HEK293T (cell line): ENCODE data around the gene EIF3L.

ENCODE experiments used
- BHLHE40 ChIP-seq: fragments of 450-650 bp; IDR thresholded peaks from 2 replicates; pipeline ENCODE4 v1.6.1; 2016; ENCODE audit warnings: mild to moderate bottlenecking, moderate library complexity, borderline replicate concordance
- ELF4 ChIP-seq: fragments of 450-650 bp; IDR thresholded peaks from 2 replicates; pipeline ENCODE4 v1.6.1; 2017; ENCODE audit warnings: antibody characterized with exemption
- SP1 ChIP-seq: fragments of 450-650 bp; IDR thresholded peaks from 2 replicates; pipeline ENCODE4 v1.6.1; 2017

DNA sequence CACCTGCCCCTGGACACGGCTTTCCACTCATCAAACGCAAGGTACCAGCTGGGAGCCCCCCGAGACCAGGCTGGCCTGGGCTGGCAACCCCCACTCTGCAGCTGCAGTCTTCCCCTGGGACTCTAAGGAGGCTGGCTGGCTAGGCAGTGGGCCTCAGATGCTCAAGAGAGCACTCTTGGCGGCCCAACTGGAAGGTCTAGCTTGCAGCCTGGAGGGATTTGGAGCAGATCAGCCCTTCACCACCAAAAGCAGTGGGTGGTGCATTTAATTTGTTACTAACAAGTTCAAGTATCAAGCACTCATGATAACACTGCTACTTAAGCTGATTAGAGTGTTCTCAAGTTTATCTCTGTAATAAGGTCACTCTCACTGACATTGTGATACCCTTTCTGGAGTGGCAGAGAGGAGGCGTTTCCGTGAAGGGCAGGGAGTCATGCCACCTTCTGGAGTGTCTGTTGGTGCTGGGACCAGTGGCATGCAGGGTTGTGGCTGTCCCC lies 82.7 kb downstream of the EIF3L start:
- TF ChIP-seq ELF4 (no peak), BHLHE40 (no peak), SP1 (no peak)
